Right cardiac atrium (tissue), 5 donors: ENCODE measurements around the gene TMUB2. TPM values are rescaled to one million over a fixed set of nuclear protein-coding genes. Genes with fewer than 3 reads are reported as not detected.

Experiments
- ATAC-seq, 2 donors: fragments of 200-7000 bp; cut with Tn5 transposase; one replicate each; pipeline versions ENCODE4 v1.8.0 to v1.9.1; 2020; ENCODE audit warnings: moderate library complexity in 2 of 2, mild to moderate bottlenecking in 1 of 2
- DNase-seq, 3 donors: peaks; one replicate each; pipeline ENCODE4 v3.0.0-alpha.2; 2020
- H3K27ac ChIP-seq: one replicate; pipeline ENCODE4 v1.5.1; 2013; ENCODE audit warnings: mild to moderate bottlenecking, low read length, control low read depth, moderate library complexity
- H3K27me3 ChIP-seq: one replicate; pipeline ENCODE4 v1.6.1; 2013; ENCODE audit not compliant: control insufficient read depth, insufficient read depth
- H3K4me1 ChIP-seq: one replicate; pipeline ENCODE4 v1.6.1; 2013; ENCODE audit warnings: low read length; ENCODE audit not compliant: control insufficient read depth, insufficient read depth
- H3K4me3 ChIP-seq: one replicate; pipeline ENCODE4 v1.5.1; 2013; ENCODE audit warnings: low read length, control low read depth
- H3K9me3 ChIP-seq: one replicate; pipeline ENCODE4 v1.6.1; 2013; ENCODE audit warnings: low read length; ENCODE audit not compliant: control insufficient read depth
- WGBS: extraction: QIAGEN DNeasy Blood & Tissue Kit; methylation state at CpG from one replicate; pipeline ENCODE4 v1.1.7; 2013; 5-methylcytosine and 5-hydroxymethylcytosine counted together
- intact Hi-C, 4 donors: fragments of 100-400 bp; cut with DNase I; formaldehyde crosslinking; loops; one replicate each; pipeline versions ENCODE4 v1.11.0 to v1.14.0; 2022 to 2023
- polyA plus RNA-seq: library from polyadenylated mRNA; stranded (reverse); fragments of 200-250 nt; gene quantifications from one replicate; pipeline ENCODE4 v1.2.3, GENCODE V29; 2013
- total RNA-seq, 4 donors: library from RNA; stranded (reverse); fragmentation: NEBNext Ultra II Directional; extraction: Animal tissue kit (Norgen Biotek cat#: 25700); gene quantifications; one replicate each; pipeline ENCODE4 v1.2.1, GENCODE V29; 2021
- donor health status: healthy with polysubstance abuse.
- donor health status: DM: no; HTN: yes; CAD: no.
- donor health status: DM: no; HTN: no; CAD: no.
- donor health status: DM: no; HTN: yes; CAD: no; lungs with severe emphysema.
- donor health status: DM: yes; HTN: yes; CAD: no.

TMUB2 gene
- total and polyA plus RNA-seq, 5 donors: 23.5 to 27.6 (median 26.3) TPM

GRCh38 chr17:44193326-44194084 lies 6.7 kb downstream of the TMUB2 start:
- intact Hi-C loops: no loop called here
- DNase-seq: peak in 1 of 3 donors; percentile 66
- no peak for ATAC-seq
- Histone ChIP-seq H3K9me3 (no peaks in the 10 kb centered on the region), H3K4me1 (no peaks in the 10 kb centered on the region), H3K4me3 (no peak overlapping the region), H3K27ac (no peak overlapping the region), H3K27me3 (no peaks in the 10 kb centered on the region)
- WGBS: 91% methylated on average over 14 of the region's 14 CpGs

- 91% methylated on average over 15 of the region's 15 CpGs for WGBS
- H3K4me1 ChIP-seq: no peaks in the 10 kb centered on the region
- H3K4me3 ChIP-seq: no peak overlapping the region
- DNase-seq (peak in 1 of 3 donors; percentile 57), ATAC-seq (no peak)
- H3K27me3 ChIP-seq: no peaks in the 10 kb centered on the region
- H3K27ac ChIP-seq: no peak overlapping the region
- intact Hi-C loops: no loop called here
- H3K9me3 ChIP-seq: no peaks in the 10 kb centered on the region
Measured at GRCh38 chr17:44197107-44197506, 10.3 kb downstream of the TMUB2 start.

GRCh38 chr17:44197980-44198720 lies 11.4 kb downstream of the TMUB2 start:
- DNase-seq: peak in 1 of 3 donors; percentile 60
- H3K4me1 ChIP-seq: no peaks in the 10 kb centered on the region
- H3K27ac ChIP-seq: peak overlapping the region; percentile 94
- peak overlapping the region; percentile 98 for H3K4me3 ChIP-seq
- peak; percentile 0 to 1 for ATAC-seq
- 58% methylated on average over 11 of the region's 11 CpGs for WGBS
- H3K27me3 ChIP-seq: no peaks in the 10 kb centered on the region
- no peaks in the 10 kb centered on the region for H3K9me3 ChIP-seq
- intact Hi-C loops: no loop called here

- H3K4me1 ChIP-seq: no peaks in the 10 kb centered on the region
- intact Hi-C loops: no loop called here
- H3K27ac ChIP-seq: peak overlapping the region; percentile 94
- H3K9me3 ChIP-seq: no peaks in the 10 kb centered on the region
- ATAC-seq (peak; percentile 23 to 39), DNase-seq (peak; percentile 68 to 89 (median 86))
- H3K27me3 ChIP-seq: no peaks in the 10 kb centered on the region
- WGBS: under 1% methylated on average over 68 of the region's 68 CpGs
- H3K4me3 ChIP-seq: peak overlapping the region; percentile 98
Measured at GRCh38 chr17:44198721-44199552, 12.2 kb downstream of the TMUB2 start.

GRCh38 chr17:44199553-44200477 lies 13.0 kb downstream of the TMUB2 start, which contains the start of gene ATXN7L3:
Gene ATXN7L3 (minus strand): TSS chr17:44199884. CDS start chr17:44198070, 1,814 bp downstream.
- intact Hi-C loops: no loop called here

GRCh38 chr17:44200478-44201155 lies 13.8 kb downstream of the TMUB2 start:
- Histone ChIP-seq H3K4me3 (peak overlapping the region; percentile 98), H3K9me3 (no peaks in the 10 kb centered on the region), H3K27me3 (no peaks in the 10 kb centered on the region), H3K27ac (peak overlapping the region; percentile 61), H3K4me1 (no peaks in the 10 kb centered on the region)
- no peak for DNase-seq
- peak in 1 of 2 donors; percentile 1 for ATAC-seq
- 5% methylated on average over 36 of the region's 36 CpGs for WGBS
- intact Hi-C loops: no loop called here

More at GRCh38 chr17:44199553-44200477, 13.0 kb downstream of the TMUB2 start, which contains the start of gene ATXN7L3:
- no peaks in the 10 kb centered on the region for H3K4me1 ChIP-seq
- WGBS: under 1% methylated on average over 121 of the region's 126 CpGs
- H3K27ac ChIP-seq: peak within 1 kb of the TSS; percentile 94
- no peaks in the 10 kb centered on the region for H3K9me3 ChIP-seq
- H3K27me3 ChIP-seq: no peaks in the 10 kb centered on the region
- ATAC-seq (peak; percentile 95 to 96), DNase-seq (peak; percentile 99 to 100 (median 100))
- H3K4me3 ChIP-seq: peak within 1 kb of the TSS; percentile 98

GRCh38 chr17:44202756-44203155 lies 16.0 kb downstream of the TMUB2 start:
- Histone ChIP-seq H3K4me1 (no peaks in the 10 kb centered on the region), H3K4me3 (no peak overlapping the region), H3K27me3 (no peaks in the 10 kb centered on the region), H3K9me3 (no peaks in the 10 kb centered on the region), H3K27ac (no peak overlapping the region)
- peak in 1 of 3 donors; percentile 40 for DNase-seq
- ATAC-seq: no peak
- 88% methylated on average over 4 of the region's 4 CpGs for WGBS
- intact Hi-C loops: no loop called here

GRCh38 chr17:44203731-44204440 lies 17.1 kb downstream of the TMUB2 start:
- H3K27ac ChIP-seq: no peak overlapping the region
- no peaks in the 10 kb centered on the region for H3K4me1 ChIP-seq
- DNase-seq: peak in 1 of 3 donors; percentile 62
- no peaks in the 10 kb centered on the region for H3K9me3 ChIP-seq
- no peaks in the 10 kb centered on the region for H3K27me3 ChIP-seq
- 57% methylated on average over 9 of the region's 9 CpGs for WGBS
- ATAC-seq: no peak
- no peak overlapping the region for H3K4me3 ChIP-seq
- intact Hi-C loops: no loop called here

GRCh38 chr17:44204441-44204882 lies 17.7 kb downstream of the TMUB2 start:
- no peaks in the 10 kb centered on the region for H3K9me3 ChIP-seq
- H3K4me3 ChIP-seq: no peak overlapping the region
- ATAC-seq: peak in 1 of 2 donors; percentile 9
- H3K27me3 ChIP-seq: no peaks in the 10 kb centered on the region
- 52% methylated on average over 5 of the region's 5 CpGs for WGBS
- H3K27ac ChIP-seq: no peak overlapping the region
- intact Hi-C loops: no loop called here
- peak in 2 of 3 donors; percentile 68 to 72 for DNase-seq
- no peaks in the 10 kb centered on the region for H3K4me1 ChIP-seq
